ENCODE measurements around the gene FBXL15. TPM values are rescaled to one million over a fixed set of nuclear protein-coding genes. Genes with fewer than 3 reads are reported as not detected.

FBXL15 gene
- total and polyA plus RNA-seq, 2 of the 4 experiments (the other 2 are of a cell fraction): 3.0 to 8.4 TPM

DNA sequence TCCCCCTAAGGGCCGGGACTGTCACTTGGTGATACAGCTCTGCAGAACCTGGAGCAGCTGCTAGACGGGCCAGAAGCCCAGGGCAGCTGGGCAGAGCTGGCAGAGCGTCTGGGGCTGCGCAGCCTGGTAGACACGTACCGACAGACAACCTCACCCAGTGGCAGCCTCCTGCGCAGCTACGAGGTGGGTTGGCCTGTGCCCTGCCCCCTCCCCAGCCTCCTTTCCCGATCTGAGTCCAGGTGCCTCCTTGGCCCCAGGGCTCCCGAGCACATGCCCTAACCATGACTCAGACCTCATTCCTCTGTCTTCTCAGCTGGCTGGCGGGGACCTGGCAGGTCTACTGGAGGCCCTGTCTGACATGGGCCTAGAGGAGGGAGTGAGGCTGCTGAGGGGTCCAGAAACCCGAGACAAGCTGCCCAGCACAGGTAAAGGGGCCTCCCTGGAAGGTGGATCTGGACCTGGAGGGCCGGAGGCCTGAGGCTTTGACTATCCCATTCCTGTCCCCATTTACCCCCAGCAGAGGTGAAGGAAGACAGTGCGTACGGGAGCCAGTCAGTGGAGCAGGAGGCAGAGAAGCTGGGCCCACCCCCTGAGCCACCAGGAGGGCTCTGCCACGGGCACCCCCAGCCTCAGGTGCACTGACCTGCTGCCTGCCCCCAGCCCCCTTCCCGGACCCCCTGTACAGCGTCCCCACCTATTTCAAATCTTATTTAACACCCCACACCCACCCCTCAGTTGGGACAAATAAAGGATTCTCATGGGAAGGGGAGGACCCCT lies 18.7 kb upstream of the FBXL15 start:
- peak; percentile 50 for DNase-seq

More for the DNA sequence above, 18.7 kb upstream of the FBXL15 start:
- ChIA-PET CTCF (interaction anchor here (0.6 to 0.9 kb wide), 2 partner anchors 9 to 172 kb away, joined by 3 to 4 read pairs; no protein-coding TSS in a partner anchor), POLR2A (ENCODE audit: unreplicated experiment) (no interaction called here)
- H2AK5ac ChIP-seq (ENCODE audit: low read depth, low read length): peak overlapping the region; percentile 75; the same call in 1 of the 2 replicates
- peaks cover 14 to 18% of the 10 kb centered on the region in 2 experiments for H3K79me1 ChIP-seq (ENCODE audit: low read depth in 1 of 2, low read length in 2 of 2)
- no peak overlapping the region for H3K23ac ChIP-seq (ENCODE audit: low read depth, low read length)
- no peak overlapping the region for H2BK120ac ChIP-seq (ENCODE audit: low read depth, low read length)
- no peak overlapping the region for H3K9ac ChIP-seq (ENCODE audit: low read depth, low read length)
- no peak overlapping the region for H3K14ac ChIP-seq (replicated peaks; ENCODE audit: low read depth, low read length)
- no peak overlapping the region for H4K8ac ChIP-seq (ENCODE audit: low read depth in 2 of 2, low read length in 2 of 2)
- H3K9me3 ChIP-seq (ENCODE audit: control insufficient read depth, insufficient read depth, low read length): no peaks in the 10 kb centered on the region
- peak; percentile 33; the same call in 1 of the 2 replicates for TF ChIP-seq FOS (IDR thresholded peaks at IDR 0.05; ENCODE audit: low read depth, low read length)
- TF ChIP-seq RAD21 (IDR thresholded peaks at IDR 0.05; ENCODE audit: low read length): no peak
- no peaks in the 10 kb centered on the region; the same call in 1 of the 2 replicates for H3K9me1 ChIP-seq (ENCODE audit: insufficient read depth, low read length)
- peaks cover 24% of the 10 kb centered on the region for H3K36me3 ChIP-seq (ENCODE audit: control insufficient read depth, insufficient read depth, low read length)
- H4K20me1 ChIP-seq (ENCODE audit: insufficient read depth, low read length): peaks cover 6% of the 10 kb centered on the region
- no peak overlapping the region for H2BK20ac ChIP-seq (ENCODE audit: low read depth, low read length)
- in situ Hi-C loops (cut with MboI; ENCODE audit: low sequenced_read_pairs): no loop called here
- no peak overlapping the region for H3K4ac ChIP-seq (ENCODE audit: low read depth, low read length)
- H2AK9ac ChIP-seq (replicated peaks; ENCODE audit: low read depth, low read length, poor library complexity): peak overlapping the region; percentile 68
- WGBS, 2 experiments (ENCODE audit: extremely low coverage in 2 of 2, insufficient read length in 1 of 2): 100% methylated on average over 1 of the region's 18 CpGs; no CpG with 5 or more reads in 1 of the 2 experiments
- H3K18ac ChIP-seq (ENCODE audit: low read depth, low read length): no peak overlapping the region
- no peak overlapping the region for H3K4me3 ChIP-seq (ENCODE audit: insufficient read depth, low read depth, low read length)
- H3K4me2 ChIP-seq (ENCODE audit: low read depth, low read length): no peak overlapping the region
- no peak overlapping the region for H2AFZ ChIP-seq (replicated peaks; ENCODE audit: low read length, poor library complexity)
- intact Hi-C loops (cut with micrococcal nuclease): no loop called here
- H2BK15ac ChIP-seq (ENCODE audit: low read depth, low read length): no peak overlapping the region
- no peak for ATAC-seq (ENCODE audit: low read depth)
- no peak overlapping the region for H2BK5ac ChIP-seq (ENCODE audit: low read depth, low read length, poor library complexity, severe bottlenecking)
- no peaks in the 10 kb centered on the region for H3K27me3 ChIP-seq (ENCODE audit: control insufficient read depth, insufficient read depth, low read length)
- H3K4me1 ChIP-seq (ENCODE audit: control insufficient read depth, insufficient read depth, low read length): peaks cover 11% of the 10 kb centered on the region
- H4K5ac ChIP-seq (ENCODE audit: low read depth, low read length): no peak overlapping the region
- H4K91ac ChIP-seq (ENCODE audit: insufficient read depth, low read depth, low read length): no peak overlapping the region
- H3K56ac ChIP-seq (ENCODE audit: extremely low read depth, insufficient read depth, low read length): no peak overlapping the region
- dilution Hi-C loops (cut with HindIII; ENCODE audit: low sequenced_read_pairs, unreplicated experiment): no loop called here
- no peak overlapping the region for H3K27ac ChIP-seq (ENCODE audit: insufficient read depth, low read length)
- no TSS peak for BruUV-seq (replicated peaks)
